SH-SY5Y (cell line): ENCODE data around the gene NSMCE1.

Experiments used
- GATA2 ChIP-seq: IDR thresholded peaks from 2 replicates; pipeline ENCODE4 v1.6.1; 2011; ENCODE audit warnings: mild to moderate bottlenecking, low read depth, low read length
- GATA3 ChIP-seq: IDR thresholded peaks from 2 replicates; pipeline ENCODE4 v1.6.1; 2011; ENCODE audit warnings: low read depth, mild to moderate bottlenecking, low read length, moderate library complexity

NSMCE1 gene

DNA sequence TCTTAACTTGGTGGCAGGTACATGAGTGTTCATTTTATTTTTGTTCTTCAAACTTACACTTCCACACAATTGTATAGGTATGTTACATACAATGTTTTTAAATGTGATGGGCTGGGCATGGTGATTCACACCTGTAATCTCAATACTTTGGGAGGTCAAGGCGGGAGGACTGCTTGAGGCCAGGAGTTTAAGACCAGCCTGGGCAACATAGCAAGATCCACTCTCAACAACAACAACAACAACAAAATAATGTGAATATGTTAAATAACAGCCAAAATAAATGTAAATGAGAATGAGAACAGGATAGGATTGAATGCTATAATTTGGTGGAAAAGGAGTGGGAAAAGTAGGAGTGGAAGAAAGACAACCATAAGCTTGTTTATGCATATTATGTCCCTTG lies 2.6 kb downstream of the NSMCE1 start:
- TF ChIP-seq GATA2 (no peak), GATA3 (no peak)

DNA sequence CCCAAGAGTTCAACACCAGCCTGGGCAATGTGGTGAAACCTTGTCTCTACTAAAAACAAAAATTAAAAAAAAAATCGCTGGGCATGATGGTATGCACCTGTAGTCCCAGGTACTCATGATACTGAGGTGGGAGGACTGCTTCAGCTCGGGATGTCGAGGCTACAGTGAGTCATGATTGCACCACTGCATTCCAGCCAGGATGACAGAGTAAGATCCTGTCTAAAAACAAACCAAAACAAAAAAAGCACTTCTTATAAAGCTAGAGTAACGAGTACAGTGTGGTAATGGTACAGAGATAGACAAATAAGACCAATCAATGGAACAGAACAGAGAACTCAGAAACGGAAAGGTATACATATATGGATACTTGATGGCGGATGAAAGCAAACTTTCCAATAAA lies 4.4 kb downstream of the NSMCE1 start:
- TF ChIP-seq GATA2 (no peak), GATA3 (no peak)

DNA sequence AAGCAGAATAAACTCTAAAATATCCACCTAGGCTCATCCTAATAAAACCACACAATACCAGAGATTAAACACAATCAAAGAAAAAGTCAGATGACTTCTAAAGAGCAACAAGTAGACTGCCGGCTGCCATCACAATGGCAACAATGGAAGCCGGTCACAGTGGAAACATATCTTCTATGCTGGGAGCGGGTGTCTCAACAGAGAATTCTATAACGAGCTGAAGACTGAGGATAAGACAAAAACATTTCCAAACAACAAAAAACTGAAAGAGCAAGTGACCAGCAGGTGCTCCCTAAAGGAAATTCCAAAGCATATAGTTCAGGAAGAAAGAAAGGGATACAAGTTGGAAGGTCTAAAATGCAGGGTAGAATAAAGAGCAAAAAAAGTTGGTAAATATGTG lies 8.9 kb downstream of the NSMCE1 start:
- no peak for TF ChIP-seq GATA2
- no peak for TF ChIP-seq GATA3

DNA sequence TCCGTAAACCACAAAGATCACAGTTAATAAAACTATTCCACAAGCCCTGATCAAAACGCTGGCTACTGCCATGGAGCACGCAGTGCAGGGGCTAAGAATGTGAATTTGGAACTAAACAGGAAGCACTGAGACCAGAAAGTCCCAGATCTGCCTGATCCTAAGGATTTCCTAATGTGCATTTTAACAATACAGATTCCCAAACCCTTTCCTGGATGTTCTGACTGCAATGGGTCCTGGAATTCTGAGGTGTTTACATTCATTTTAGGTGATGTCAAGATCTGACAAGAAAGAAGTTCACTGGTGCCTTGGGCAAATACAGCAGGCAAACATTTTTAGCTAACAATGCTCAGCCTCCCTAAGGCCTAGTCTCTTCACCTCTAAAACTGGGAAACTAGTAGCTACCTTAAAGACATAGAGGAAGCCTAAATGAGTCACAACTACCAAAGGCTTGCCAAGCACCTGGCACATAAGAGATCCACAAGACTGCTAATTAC lies 10.3 kb downstream of the NSMCE1 start:
- no peak for TF ChIP-seq GATA2
- no peak for TF ChIP-seq GATA3

DNA sequence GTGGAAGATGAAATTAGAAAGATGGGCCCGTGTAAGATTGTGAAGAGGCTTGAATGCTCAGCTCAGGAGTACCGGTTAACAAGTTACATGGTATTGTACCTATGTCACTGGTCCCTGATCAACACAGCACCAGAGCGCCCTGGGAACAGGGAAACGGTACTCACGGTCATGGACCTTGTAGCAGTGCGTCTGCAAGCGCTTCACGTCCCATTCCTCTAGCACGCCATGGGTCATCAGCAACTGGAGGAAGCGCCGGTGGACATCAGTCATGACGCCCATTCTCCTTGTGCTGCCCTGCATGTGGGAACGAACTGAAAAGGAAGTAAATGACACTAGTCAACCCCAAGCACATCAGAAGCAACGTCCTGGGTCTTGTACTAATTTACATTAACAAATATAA lies 11.3 kb downstream of the NSMCE1 start:
- TF ChIP-seq GATA3 (no peak), GATA2 (no peak)

DNA sequence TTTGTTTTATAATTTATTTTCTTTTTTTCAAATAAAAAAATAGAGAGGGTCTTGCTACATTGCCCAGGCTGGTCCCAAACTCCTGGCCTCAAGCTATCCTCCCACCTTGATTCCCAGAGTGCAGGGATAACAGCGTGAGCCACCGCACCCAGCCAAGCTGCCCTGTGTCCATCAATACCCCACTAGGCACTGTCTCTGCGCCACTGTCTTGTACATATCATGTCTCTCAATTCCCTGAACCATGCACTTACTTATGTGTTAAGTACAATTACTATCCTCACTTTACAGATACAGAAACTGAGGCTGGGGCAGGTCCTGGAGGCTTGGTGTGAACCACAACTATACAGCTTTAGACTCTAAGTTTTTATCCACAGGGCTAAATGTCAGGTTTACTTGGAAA lies 11.7 kb downstream of the NSMCE1 start:
- TF ChIP-seq GATA2: no peak
- TF ChIP-seq GATA3: no peak

DNA sequence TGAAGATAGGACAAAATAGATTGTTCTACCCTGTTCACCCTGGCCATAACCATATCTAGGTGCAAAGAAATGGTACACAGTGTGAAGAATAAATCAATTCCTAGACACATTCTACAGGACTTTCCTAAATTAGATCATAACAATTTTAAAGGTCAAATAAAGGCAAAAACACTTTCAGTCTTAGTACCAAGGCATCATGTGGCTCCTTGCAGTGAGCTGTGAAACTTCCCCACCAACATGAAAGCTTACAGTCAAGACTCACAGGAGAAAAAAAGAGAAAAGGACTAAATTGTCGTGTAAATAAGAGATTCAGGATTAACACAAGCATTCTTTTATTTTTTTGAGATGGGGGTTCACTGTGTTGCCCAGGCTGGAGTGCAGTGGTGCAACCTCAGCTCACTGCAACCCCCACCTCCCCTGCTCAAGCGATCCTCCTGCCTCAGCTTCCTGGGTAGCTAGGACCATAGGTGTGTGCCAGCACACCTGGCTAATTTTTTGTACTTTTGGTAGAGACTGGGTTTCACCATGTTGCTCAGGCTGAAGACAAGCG lies 14.2 kb downstream of the NSMCE1 start:
- no peak for TF ChIP-seq GATA2
- no peak for TF ChIP-seq GATA3

DNA sequence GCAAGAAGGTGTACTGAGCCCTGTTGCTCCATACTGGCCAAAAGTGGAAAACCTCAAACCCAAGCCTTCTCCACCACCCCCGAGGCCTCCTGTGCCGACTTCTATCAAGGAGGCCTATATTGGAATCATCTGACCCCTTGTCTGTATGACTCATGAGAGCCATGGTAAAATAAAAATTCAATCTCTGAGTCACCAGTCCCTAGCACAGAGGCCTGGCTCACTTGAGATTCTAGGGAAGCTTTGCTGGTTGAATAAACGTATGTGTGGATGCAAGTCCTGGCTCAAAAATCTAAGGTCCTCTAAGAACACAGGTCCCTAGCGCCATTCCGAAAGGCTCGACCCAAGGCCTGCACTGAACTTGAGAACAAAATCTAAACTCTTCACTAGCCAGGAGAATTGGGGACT lies 15.0 kb downstream of the NSMCE1 start:
- TF ChIP-seq GATA2: no peak
- TF ChIP-seq GATA3: no peak

DNA sequence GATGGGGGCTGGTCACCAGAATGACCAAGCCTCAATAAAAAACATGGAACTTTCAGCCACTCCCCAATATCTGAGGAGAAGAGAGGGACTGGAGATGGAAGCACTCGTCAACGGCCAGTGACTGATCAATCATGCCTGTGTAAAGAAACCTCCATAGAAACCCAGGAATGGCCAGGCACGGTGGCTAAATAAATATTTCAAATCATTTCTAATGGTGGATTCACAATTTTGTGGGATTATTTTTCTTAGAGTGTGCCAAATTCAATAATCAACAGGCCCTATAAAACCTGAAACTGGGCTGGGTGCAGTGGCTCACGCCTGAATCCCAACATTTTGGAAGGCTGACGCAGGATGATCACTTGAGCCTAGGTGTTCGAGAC lies 16.4 kb downstream of the NSMCE1 start:
- TF ChIP-seq GATA3: no peak

DNA sequence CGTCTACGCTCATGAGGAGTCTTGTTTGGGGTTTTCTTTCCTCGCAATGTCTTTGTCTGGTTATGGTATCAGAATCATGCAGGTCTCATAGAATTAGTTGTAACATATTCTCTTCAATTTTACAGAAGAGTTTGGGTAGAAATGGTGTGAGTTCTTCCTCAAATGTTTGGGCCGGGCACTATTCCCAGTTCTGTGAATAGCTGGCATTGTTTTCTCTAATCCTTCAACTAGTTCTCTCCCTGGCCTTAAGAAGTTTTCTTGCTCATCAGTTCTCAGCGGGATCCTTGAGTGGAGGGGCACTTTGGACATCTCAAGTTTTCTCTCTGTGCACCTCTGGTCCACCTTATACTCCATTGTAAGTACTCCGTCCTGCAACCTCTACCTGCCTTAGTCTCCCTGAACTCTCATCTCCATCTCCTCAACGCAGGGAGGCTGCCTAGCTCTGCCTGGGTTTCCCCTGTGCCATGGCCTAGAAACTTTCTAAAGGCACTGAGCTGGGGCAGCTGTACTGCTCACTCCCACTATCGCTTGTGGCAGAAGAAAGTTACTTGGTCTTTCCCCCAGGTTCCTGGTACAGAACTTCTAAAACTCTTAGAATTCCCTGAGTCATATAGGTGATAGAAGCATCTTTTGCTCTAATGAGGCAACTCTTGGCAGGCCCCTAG lies 16.9 kb downstream of the NSMCE1 start:
- TF ChIP-seq GATA2 (no peak), GATA3 (no peak)

DNA sequence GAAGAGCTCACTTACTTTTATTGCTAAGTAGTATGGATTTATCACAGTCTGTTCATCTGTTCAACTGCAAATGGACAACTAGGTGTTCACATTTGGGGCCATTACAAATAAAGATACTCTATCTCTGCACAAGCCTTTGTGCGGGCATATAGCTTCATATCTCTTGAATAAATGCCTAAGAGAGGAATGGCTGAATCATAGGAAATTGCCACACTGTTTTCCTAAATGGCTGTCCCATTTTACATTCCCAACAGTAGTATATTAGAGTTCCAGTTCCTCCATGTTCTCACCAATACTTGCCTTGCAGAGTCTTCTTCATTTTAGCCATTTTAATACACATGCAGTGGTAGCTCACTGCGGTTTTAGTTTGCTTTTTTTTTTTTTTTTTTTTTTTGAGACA lies 20.5 kb downstream of the NSMCE1 start:
- no peak for TF ChIP-seq GATA3
- TF ChIP-seq GATA2: no peak

DNA sequence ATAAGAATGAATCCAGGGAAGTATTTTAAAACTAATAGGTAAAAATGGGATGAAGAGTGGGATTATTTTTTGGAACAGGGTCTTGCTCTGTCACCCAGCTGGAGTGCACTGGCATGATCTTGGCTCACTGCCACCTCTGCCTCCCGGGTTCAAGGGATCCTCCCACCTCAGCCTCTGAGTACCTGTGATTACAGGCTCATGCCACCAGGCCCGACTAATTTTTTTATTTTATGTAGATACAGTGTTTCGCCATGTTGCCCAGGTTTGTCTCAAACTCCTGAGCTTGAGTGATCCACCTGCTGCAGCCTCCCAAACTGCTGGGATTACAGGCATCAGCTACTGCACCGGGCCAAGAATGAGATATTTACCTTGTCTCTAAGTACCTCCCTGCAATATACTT lies 22.1 kb downstream of the NSMCE1 start:
- no peak for TF ChIP-seq GATA2
- no peak for TF ChIP-seq GATA3

DNA sequence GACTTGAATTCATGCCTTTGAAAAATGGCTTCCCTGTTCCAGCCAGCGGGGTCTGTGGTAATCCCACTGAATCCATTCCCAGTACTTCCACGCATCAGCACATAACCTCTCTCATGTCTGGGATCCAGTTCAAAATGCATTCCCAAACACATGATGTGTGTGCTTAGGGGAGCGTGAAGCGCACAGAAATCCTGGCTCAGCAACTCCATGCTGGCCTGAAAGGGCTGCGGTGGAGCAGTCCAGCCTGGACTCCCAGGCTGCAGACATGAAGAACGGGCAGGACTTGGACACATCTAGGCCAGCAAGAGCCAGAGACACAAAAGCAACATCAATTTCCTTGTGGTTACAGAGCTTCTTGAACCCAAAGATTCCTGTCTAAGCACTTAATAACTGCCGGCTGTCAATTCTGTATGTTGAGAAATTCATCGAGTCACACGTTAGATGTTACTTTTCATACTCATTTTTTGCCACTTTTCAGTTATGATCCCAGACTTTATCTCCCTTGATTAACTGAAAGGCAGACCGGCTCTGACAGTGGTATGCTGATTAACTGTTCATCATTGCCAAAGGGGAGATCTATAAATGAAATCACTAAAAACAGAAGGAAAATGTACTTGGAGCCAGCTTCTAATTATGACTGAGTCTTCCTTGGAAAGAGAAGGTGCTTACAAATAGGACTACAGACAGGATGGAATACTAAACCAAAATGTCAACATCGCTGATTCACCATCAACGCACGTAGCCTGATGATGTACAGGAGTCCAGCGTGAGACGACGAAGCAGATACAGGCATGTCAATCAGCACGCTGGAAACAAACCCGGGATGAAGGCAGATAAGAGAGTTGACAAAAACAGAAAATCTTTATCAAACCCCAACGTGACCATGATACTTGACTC lies 23.0 kb downstream of the NSMCE1 start:
- TF ChIP-seq GATA3: no peak
- TF ChIP-seq GATA2: no peak

DNA sequence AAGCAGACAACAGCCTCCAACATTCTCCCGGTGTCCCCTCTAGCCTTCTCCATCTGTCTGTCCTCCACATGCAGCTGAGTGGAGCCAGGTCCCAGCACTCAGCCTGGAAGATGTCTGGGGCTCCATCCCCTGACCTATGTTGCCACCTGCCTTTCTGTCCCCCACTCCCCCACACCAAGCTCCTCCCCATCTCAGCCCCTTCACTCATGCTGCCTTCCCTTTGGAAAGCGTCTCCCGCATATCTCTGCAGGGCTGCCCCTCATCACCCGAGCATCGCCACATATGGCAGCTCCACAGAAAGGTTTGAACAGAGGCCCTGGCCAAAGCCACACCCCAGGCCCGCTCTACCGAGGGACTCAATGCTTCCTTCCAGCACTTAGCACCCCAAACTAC lies 24.2 kb downstream of the NSMCE1 start:
- TF ChIP-seq GATA2 (no peak), GATA3 (no peak)
